Erythroblast (primary cell): ENCODE data around the gene NXPH4.

Experiments used
- GATA1 ChIP-seq: IDR thresholded peaks from 2 replicates; pipeline ENCODE4 v1.6.1; 2011; ENCODE audit warnings: low read depth, mild to moderate bottlenecking, control low read depth, low read length, moderate library complexity
- POLR2A ChIP-seq: IDR thresholded peaks from 2 replicates; pipeline ENCODE4 v1.6.1; 2011; ENCODE audit warnings: mild to moderate bottlenecking, low read length

- TF ChIP-seq POLR2A: no peak
- TF ChIP-seq GATA1: no peak
These were observed 3.9 kb upstream of the NXPH4 start for GRCh38 chr12:57212701-57213057.
